ENCODE data around the gene MEI4.

GRCh38 chr6:77906070-77906469, 253.2 kb downstream of the MEI4 start:
- TF ChIP-seq POLR2A (IDR thresholded peaks at IDR 0.05) (no peak), CTCF (IDR thresholded peaks at IDR 0.05) (no peak)

Data from thyroid gland (tissue), 4 donors.